T-helper 1 cell treated with Interleukin-12 subunit alpha and Interleukin-12 subunit beta and Interleukin-4 antibody, amounts not matched to agents 30 μg/mL and 1 μg/mL, for 36 hours (primary cell): ENCODE data around the gene TSPAN31.

Experiments
- H3K27ac Mint-ChIP-seq: one replicate; pipeline ENCODE4 v1.8.0; 2021; ENCODE audit warnings: mild to moderate bottlenecking, mixed read lengths
- H3K27me3 Mint-ChIP-seq: one replicate; pipeline ENCODE4 v1.8.0; 2021; ENCODE audit warnings: low read depth, mixed read lengths
- H3K36me3 Mint-ChIP-seq: one replicate; pipeline ENCODE4 v1.8.0; 2021; ENCODE audit warnings: low read depth, mixed read lengths
- H3K4me1 Mint-ChIP-seq: one replicate; pipeline ENCODE4 v1.8.0; 2021; ENCODE audit warnings: low read depth, mixed read lengths
- H3K4me3 Mint-ChIP-seq: one replicate; pipeline ENCODE4 v1.8.0; 2021; ENCODE audit warnings: mild to moderate bottlenecking, moderate library complexity, mixed read lengths
- H3K9me3 Mint-ChIP-seq: one replicate; pipeline ENCODE4 v1.8.0; 2021; ENCODE audit warnings: mixed read lengths

TSPAN31 gene

DNA sequence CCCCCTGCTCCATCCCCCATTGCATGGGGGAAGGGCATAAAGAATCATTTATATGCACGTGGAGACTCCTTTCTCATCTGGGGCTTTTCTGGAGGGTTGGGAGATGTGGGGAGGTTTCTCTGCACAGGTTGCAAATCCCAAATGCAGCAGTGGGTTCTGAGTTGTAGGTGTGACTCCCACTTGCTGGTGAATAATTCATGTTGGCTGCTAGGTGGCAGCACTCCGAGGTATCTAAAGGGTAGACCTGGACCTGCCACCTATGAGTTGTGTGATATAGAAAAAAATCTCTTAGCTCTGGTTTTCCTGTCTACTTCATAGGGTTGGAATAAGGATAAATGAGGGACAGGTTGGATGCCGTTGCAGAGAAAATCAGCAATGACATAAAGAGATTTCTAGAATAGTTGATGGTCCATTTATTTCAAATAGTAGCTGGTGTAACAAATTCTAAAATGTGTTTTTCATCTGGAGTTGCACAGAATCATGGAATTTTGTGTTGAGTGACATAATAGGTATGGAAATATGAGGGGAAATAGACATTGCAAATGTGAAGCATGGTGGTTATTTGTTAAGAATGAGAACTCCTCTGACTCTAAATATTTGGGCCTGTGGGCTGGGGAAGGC lies 14.6 kb downstream of the TSPAN31 start:
- Mint-ChIP-seq H3K27me3 (peaks cover 10% of the 10 kb centered on the region), H3K4me1 (peaks cover 33% of the 10 kb centered on the region), H3K4me3 (no peak overlapping the region), H3K27ac (no peak overlapping the region), H3K9me3 (no peaks in the 10 kb centered on the region), H3K36me3 (peaks cover 28% of the 10 kb centered on the region)

DNA sequence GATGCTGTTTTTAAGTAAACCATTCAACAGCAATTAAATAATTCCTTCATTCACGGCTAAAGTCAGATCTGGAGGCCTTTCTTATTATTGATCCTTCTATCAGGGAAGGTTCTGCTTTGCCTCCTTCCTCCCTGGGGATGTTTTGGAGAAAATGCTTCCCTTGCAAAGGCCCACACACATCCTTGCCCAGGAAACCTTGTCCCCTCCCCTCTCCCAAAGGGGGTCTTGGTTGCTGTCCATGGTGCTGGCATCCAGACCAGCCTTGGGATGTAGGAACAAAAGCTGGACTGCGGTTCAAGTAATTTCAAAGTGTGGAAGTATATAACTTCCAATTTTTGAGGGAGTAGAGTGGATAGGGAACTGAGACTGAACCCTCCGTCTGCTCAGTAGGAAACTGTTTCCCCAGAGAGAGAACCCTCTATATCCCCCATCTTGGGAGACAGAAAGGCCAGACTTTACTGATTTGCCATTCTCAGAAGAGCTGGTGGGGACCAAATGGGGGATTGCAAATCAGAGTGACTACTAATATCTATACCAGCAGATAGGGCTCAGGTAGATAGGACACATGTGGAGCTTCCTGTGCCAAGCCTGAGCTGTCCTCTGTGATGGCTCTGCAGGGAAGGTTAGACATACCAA lies 15.6 kb downstream of the TSPAN31 start:
- Mint-ChIP-seq H3K36me3 (peaks cover 28% of the 10 kb centered on the region), H3K27me3 (peaks cover 14% of the 10 kb centered on the region), H3K27ac (no peak overlapping the region), H3K9me3 (no peaks in the 10 kb centered on the region), H3K4me1 (peaks cover 38% of the 10 kb centered on the region), H3K4me3 (no peak overlapping the region)

DNA sequence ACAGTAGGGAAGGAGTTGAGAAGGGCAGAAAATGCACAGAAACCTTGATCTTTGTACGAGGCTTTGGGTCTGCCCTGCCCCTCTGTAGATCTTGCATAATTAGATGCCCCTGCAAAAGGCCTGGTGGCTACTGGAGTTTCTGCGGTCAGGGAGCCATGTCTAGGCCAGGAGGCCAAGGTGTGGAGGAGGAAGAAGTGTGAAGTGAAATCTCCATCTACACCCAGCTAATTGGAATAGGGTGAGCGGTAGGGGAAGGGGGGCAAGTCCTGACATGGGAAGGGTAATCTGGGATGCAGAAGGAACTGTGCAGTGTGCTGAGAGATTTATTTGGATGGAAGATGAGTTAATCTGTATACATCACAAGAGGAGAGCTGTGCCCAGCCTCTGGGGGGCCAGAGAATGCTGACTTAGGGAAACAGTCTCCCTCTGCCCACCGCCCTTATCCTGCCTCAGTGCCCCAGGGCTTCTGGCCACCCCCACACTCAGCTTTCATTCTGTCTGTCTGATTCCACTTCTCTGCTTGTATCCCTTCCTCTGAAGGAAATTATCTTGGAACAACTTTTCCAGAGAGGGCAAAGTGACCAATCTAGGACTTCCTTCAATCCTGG lies 16.7 kb downstream of the TSPAN31 start:
- Mint-ChIP-seq H3K27ac (no peak overlapping the region), H3K4me1 (peaks cover 39% of the 10 kb centered on the region), H3K27me3 (peaks cover 17% of the 10 kb centered on the region), H3K4me3 (no peak overlapping the region), H3K9me3 (no peaks in the 10 kb centered on the region), H3K36me3 (peaks cover 28% of the 10 kb centered on the region)

DNA sequence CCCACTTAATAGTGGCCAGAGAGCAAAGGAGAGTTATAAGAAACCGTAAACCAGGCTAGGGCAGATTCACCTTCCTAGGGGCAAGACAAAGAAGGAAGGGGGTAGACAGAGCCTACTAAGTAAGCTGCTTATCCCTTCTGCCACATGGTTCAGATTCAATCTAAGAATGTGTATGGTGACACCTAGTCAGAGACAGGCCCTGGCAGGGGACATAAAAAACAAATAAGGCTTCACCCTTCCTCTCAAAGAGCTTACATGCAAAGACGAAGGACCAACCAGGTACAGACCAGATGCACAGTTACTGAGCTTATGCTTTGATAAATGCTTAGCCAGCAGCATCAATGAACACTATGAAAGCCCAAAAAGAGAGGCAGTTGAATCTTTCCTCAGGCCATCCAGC lies 17.6 kb downstream of the TSPAN31 start:
- H3K4me1 Mint-ChIP-seq, result peaks cover 36% of the 10 kb centered on the region
- H3K27ac Mint-ChIP-seq, result no peak overlapping the region
- no peaks in the 10 kb centered on the region for H3K9me3 Mint-ChIP-seq
- no peak overlapping the region for H3K4me3 Mint-ChIP-seq
- peaks cover 20% of the 10 kb centered on the region for H3K27me3 Mint-ChIP-seq
- H3K36me3 Mint-ChIP-seq, result peaks cover 24% of the 10 kb centered on the region

DNA sequence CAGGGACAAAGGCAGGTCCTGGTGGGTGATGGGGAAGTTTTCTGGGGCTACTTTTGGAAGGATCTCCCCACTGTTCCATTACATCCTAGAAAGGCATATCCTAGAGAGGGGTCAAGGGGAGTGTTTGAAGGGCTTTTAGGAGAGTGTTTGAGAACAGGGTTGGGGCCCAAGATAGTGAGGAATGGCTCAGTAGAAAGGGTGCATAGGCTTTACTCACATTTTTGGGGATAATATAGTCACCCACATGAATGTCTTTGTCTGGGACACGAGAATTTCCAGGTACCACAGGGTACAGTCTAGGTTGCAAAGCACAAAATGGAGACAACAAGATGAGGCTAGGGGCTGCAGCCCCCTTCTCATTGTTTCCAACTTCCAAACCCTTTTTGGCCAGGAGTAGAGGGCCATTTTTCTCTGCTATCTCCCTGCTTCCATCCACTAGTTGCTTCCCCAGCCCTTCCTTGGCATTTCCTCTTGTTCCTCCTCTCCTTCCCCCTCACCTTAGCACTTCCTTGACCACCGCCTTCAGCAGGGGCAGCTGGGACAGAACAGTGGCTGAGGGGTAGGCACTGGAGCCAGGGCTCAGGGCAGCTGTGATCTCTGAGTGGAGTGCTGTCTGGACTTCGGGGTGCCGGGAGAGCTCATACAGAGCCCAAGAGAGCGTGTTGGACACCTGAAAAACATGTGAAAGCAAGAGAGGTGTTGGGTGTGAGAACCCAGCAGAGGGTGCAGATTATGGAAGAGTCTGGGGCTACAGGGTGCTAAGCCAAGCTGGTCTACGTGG lies 19.2 kb downstream of the TSPAN31 start:
- peaks cover 21% of the 10 kb centered on the region for H3K36me3 Mint-ChIP-seq
- H3K27me3 Mint-ChIP-seq, result peaks cover 20% of the 10 kb centered on the region
- peak overlapping the region; percentile 32 for H3K27ac Mint-ChIP-seq
- H3K9me3 Mint-ChIP-seq, result no peaks in the 10 kb centered on the region
- H3K4me1 Mint-ChIP-seq, result peaks cover 32% of the 10 kb centered on the region
- peak overlapping the region; percentile 89 for H3K4me3 Mint-ChIP-seq

DNA sequence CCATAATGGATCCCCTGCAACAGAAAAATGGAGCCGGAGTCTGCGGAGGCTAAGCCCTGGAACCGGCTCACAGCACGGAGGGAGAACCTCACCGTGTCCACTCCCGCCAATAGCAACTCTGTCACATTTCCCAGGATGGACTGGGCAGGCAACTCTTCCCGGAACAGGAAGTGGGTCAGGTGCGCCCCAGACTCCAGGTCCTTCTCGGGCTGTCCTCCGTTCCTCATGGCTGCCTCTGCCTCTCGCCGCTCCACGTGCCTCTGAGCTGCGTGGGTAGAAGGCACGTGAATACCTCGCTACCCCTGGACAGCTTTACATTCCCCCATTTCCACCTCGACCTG lies 19.8 kb downstream of the TSPAN31 start:
- H3K9me3 Mint-ChIP-seq, result no peaks in the 10 kb centered on the region
- peaks cover 20% of the 10 kb centered on the region for H3K27me3 Mint-ChIP-seq
- peaks cover 28% of the 10 kb centered on the region for H3K4me1 Mint-ChIP-seq
- H3K27ac Mint-ChIP-seq, result peak overlapping the region; percentile 49
- peaks cover 15% of the 10 kb centered on the region for H3K36me3 Mint-ChIP-seq
- peak overlapping the region; percentile 89 for H3K4me3 Mint-ChIP-seq

DNA sequence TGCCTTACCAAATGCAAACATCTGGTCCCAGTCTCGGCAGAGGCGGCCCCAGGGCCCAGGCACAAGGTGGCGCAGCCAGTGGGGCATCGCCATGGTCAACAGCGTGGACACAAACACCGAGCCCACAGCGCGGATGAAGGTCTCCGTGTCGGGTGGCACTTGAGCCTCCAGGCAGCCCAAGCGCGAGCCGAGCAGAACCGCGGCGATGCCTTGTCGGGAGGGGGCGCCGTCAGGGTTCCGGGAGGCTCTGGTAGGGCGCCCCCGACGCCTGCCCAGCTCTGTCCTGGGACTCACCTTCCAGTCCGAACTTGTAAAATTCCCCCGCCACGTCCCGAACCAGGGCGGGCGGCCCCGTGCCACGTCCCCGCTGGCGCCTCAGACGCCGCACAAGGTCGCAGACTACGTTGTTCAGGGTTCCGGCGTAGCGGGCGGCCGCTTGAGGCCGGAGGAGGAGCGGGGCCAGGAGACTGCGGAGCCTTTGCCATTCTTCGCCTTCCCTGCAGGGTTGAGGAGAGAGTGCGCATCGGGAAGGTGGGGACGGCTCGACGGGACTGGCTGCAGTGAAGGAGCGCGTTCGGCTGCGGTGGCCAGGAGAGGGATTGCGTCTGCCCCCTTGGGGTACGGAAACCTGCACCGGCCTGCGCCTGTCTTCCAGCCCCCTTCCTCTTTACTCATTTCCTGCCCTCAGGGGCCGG lies 20.3 kb downstream of the TSPAN31 start:
- peaks cover 20% of the 10 kb centered on the region for H3K27me3 Mint-ChIP-seq
- H3K9me3 Mint-ChIP-seq, result no peaks in the 10 kb centered on the region
- H3K4me3 Mint-ChIP-seq, result peak overlapping the region; percentile 89
- peak overlapping the region; percentile 73 for H3K27ac Mint-ChIP-seq
- H3K36me3 Mint-ChIP-seq, result peaks cover 18% of the 10 kb centered on the region
- H3K4me1 Mint-ChIP-seq, result peaks cover 32% of the 10 kb centered on the region

DNA sequence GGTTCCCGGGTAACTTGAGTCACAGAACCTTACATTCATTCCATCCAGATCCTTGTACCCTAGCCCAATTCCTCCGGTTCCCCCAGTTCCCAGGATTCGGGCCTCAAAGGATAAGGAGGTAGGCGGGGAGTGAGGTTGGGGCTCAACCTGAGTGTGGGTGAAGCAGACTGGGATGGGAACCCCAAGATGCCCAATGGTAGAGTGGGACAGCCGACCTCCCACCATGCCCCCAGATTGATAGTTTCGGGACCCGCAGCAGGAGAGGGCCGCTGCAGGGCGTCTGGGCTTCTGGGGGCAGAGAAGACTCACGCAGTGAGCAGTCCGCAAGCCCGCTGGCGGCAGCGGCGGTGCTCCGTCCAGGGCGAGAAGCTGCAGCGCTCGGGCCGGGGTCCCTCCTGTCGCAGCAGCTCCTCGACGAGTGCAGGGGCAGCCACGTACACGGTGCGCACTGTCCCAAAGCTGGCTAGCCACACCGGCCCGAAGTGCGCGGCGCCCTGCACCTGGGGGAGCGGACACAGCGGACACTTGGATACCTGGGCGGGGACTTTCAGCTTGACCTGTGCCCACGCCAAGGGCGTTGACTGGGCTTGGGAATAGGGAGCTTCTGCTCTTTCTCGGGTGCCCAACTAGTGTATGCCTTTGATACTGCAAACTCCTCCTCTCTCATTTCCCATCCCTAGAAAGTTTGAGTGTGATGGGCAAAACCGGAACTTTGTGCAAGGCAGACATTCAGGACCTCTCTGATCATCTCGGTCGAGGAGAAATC lies 21.0 kb downstream of the TSPAN31 start:
- Mint-ChIP-seq H3K9me3 (no peaks in the 10 kb centered on the region), H3K4me1 (peaks cover 34% of the 10 kb centered on the region), H3K36me3 (peaks cover 18% of the 10 kb centered on the region)

DNA sequence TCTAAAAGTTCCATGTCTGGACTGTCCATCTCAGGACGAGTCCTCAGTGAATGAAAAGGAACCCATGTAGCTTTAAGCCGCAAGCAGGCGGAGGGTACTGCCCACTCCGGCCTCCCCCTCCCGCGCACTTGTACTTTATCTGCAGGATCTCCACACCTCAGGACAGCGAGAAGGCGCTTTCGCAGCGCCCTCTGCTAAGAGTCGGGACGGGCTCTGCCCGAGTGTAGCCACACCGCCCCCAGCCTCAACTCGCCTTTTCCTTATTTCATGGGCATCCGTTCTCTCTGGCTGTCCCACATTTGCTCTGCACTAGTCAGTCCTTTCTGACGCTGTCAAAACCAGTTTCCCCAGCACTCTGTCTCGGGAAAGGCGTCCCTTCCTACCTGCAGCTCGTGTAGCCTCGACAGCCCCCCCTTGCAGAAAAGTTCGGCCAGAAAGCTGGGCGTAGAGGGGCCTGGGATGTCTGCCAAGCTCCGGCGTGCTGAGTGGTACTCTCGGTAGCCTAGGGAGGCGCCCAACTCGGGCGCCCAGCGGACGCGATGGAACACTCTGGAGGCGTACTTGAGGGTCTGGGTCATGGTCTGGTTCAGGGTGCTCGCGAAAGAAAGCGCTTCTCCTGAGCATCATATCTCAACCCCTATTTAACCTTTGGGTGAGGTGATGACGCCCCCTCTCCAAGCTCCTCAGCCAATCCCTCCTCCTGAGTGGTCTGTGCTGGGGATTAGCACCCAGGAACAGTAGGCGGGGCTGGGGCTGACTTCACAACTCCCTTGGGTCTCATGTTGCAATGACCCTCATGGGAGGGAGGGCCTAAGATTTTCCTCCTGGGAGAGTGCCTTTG lies 21.8 kb downstream of the TSPAN31 start, which contains the start of gene CYP27B1:
Gene CYP27B1 (minus strand): TSS at position 615 of the 841 bp plus-strand sequence. CDS start 37 bp downstream, at position 578.
- Mint-ChIP-seq H3K4me3 (peak within 1 kb of the TSS; percentile 89), H3K27ac (no peak within 1 kb of the TSS), H3K4me1 (peaks cover 39% of the 10 kb centered on the region), H3K27me3 (peaks cover 20% of the 10 kb centered on the region), H3K36me3 (peaks cover 15% of the 10 kb centered on the region), H3K9me3 (no peaks in the 10 kb centered on the region)

More for the DNA sequence above, 21.0 kb downstream of the TSPAN31 start:
- Mint-ChIP-seq H3K4me3 (peak overlapping the region; percentile 89), H3K27me3 (peaks cover 20% of the 10 kb centered on the region), H3K27ac (peak overlapping the region; percentile 73)

DNA sequence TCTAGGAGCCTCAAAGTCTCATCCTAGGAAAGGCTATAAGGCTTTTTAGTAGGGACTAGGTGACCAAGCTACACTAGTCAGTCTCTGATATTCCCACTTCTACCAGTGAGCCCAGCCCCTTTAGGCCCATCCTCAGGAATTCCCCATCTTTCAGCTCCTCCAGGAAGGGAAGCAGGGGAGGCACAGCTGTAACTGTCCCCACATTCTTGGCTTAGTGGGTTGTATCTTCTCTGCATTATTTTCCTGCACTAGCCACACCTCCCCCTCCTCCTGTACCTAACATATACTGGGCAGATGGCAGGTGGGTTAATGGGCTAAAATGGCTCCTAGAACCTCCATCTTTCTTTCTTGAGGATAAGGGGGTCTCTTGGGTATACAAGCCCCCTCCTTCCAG lies 22.5 kb downstream of the TSPAN31 start:
- no peak overlapping the region for H3K4me3 Mint-ChIP-seq
- peaks cover 15% of the 10 kb centered on the region for H3K36me3 Mint-ChIP-seq
- H3K27ac Mint-ChIP-seq, result no peak overlapping the region
- peaks cover 42% of the 10 kb centered on the region for H3K4me1 Mint-ChIP-seq
- H3K27me3 Mint-ChIP-seq, result peaks cover 20% of the 10 kb centered on the region
- no peaks in the 10 kb centered on the region for H3K9me3 Mint-ChIP-seq

DNA sequence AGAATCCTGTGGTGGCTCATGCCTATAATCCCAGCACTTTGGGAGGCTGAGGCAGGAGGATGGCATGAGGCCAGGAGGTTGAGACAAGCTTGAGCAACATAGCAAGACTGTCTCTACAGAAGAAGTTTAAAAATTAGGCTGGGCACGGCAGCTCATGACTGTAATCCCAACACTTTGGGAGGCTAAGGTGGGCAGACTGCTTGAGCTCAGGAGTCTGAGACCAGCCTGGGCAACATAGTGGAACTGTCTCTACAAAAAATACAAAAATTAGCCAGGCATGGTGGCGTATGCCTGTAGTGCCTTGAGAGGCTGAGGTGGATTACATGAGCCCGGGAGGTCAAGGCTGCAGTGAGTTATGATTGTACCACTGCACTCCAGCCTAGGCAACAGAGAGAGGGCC lies 23.0 kb downstream of the TSPAN31 start:
- peaks cover 20% of the 10 kb centered on the region for H3K27me3 Mint-ChIP-seq
- no peaks in the 10 kb centered on the region for H3K9me3 Mint-ChIP-seq
- peaks cover 43% of the 10 kb centered on the region for H3K4me1 Mint-ChIP-seq
- H3K36me3 Mint-ChIP-seq, result peaks cover 13% of the 10 kb centered on the region
- no peak overlapping the region for H3K27ac Mint-ChIP-seq
- no peak overlapping the region for H3K4me3 Mint-ChIP-seq

DNA sequence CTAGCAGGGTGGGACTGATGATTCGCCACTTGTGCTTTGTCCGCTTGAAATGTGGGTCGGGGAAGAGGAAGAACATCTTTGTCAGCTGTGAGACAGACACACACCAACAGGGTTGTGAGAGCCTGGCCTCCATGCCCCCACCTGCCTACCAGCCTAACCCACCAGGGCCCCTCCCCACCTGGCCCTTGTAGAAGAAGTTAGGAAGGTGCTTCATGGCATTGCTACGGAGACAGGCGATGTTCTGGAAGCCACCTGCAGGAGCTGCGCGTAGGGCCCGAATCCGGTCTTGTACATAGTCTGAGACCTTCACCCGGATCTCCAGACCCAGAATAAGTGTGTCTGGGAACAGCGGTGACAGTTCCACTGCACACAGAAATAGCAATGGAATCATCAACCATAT lies 24.8 kb downstream of the TSPAN31 start:
- Mint-ChIP-seq H3K27ac (no peak overlapping the region), H3K27me3 (peaks cover 13% of the 10 kb centered on the region), H3K4me1 (peaks cover 39% of the 10 kb centered on the region), H3K36me3 (peaks cover 7% of the 10 kb centered on the region), H3K4me3 (peak overlapping the region; percentile 27), H3K9me3 (no peaks in the 10 kb centered on the region)

DNA sequence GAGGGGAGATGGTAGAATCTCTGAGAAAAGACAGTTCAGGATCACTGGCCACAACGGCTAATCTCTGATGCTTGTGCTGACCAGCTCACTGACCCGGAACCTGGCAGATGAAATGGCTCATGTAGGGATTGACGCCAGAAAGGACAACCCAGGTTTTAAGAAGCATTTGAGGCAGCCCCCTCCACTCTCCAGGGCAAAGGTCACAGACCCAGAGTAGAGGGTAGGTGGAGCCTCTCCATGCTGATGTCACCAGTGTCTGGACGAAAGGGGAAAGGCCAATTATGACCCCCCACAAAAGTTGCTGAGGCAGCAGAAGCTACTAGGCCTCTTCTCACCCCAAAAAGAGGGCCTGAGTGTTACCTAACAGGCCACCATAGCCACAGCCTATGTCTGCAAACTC lies 25.9 kb downstream of the TSPAN31 start:
- peaks cover 30% of the 10 kb centered on the region for H3K4me1 Mint-ChIP-seq
- no peaks in the 10 kb centered on the region for H3K9me3 Mint-ChIP-seq
- H3K27me3 Mint-ChIP-seq, result peaks cover 7% of the 10 kb centered on the region
- H3K4me3 Mint-ChIP-seq, result no peak overlapping the region
- peak overlapping the region; percentile 43 for H3K27ac Mint-ChIP-seq
- H3K36me3 Mint-ChIP-seq, result peaks cover 8% of the 10 kb centered on the region
